Measurements from ENCODE around the gene DHX29.

- TF ChIP-seq CTCF (IDR thresholded peaks at IDR 0.05) = no peak
- TF ChIP-seq POLR2AphosphoS5 (IDR thresholded peaks at IDR 0.05) = no peak
- TF ChIP-seq POLR2A (IDR thresholded peaks at IDR 0.05) = no peak
These were observed 6.6 kb downstream of the DHX29 start for GRCh38 chr5:55300890-55301289.
